Measurements from ENCODE around the gene PCOLCE2.

DNA sequence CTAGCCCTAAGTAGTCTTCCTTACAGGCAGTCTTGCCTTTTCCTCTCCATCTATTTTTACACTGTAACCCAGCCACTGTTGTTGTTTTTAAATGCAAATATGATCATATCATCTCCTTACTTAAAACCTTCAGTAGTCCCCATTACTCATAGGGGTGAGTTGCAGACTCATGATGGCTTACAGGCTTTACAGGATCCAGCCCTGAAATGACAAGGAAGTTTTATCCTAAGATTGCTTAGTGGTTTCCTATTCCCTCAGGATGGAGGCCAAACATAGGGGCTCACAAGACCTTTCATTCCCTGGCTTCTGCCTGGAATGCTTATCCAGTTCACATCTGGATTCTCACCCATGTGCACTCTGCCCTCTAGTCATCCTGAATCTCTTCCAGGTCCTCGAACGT lies 27.7 kb upstream of the PCOLCE2 start:
- TF ChIP-seq POLR2AphosphoS5 (IDR thresholded peaks at IDR 0.05; ENCODE audit: borderline replicate concordance, low read depth, low read length) = no peak
- TF ChIP-seq EZH2 (IDR thresholded peaks at IDR 0.05) = no peak
- TF ChIP-seq FOXP2 (optimal IDR thresholded peaks at IDR 0.05; ENCODE audit: control extremely low read depth, extremely low read length, insufficient read depth) = no peak

Data from SK-N-MC (cell line).